Measurements from ENCODE around the gene KLHDC2.

KLHDC2 gene

GRCh38 chr14:49828640-49829039 lies 60.7 kb downstream of the KLHDC2 start:
- no peak for TF ChIP-seq CTCF (IDR thresholded peaks at IDR 0.05; ENCODE audit: borderline replicate concordance, insufficient read depth, low read depth, low read length)
- no peak overlapping the region for H3K4me3 ChIP-seq (ENCODE audit: low read depth, low read length)
